ENCODE measurements around the gene PSMB8. TPM values are rescaled to one million over a fixed set of nuclear protein-coding genes. Genes with fewer than 3 reads are reported as not detected.

The PSMB8 gene
- total RNA-seq, 2 experiments from 2014 or later = 120 to 121 TPM

DNA sequence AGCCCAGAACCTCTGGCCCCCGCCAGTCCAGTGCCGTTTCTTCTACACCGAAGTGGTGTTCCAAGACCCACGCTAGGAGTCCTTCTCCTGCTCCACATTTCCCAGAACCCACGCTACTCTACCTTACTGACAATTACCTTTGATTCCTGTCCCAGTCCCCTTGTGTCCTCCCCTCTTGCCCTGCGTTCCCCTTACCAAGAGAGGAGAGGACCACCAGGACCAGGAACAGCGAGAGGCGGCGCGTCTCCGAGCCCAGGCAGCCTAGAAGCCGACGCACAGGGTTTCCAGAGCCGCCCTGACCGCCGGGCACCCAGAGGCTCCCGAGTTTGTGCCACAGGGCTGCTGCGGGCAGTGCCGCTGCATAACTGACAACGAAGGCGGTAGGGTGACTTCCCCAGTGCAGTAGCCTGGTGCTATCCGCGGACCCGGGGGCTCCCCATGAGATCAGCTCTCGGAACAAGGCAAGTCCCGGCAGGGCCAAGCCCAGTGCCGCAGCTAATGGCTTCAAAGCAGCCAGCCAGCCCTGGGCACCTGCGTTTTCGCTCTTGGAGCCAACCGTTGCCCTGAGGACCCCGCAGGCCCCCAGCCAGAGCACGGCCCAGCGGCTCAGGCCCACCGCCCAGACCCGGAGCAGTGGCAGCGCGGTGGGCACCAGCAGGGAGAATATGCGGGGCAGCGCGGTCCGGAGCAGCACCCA is 9.1 kb upstream of the PSMB8 start:
- H3K9me3 ChIP-seq (ENCODE audit: control insufficient read depth in 1 of 2, insufficient read depth in 1 of 2, low read length in 2 of 2) = no peaks in the 10 kb centered on the region
- Mint-ChIP-seq H3K4me3 (peak overlapping the region; percentile 98), H3K27me3 (no peaks in the 10 kb centered on the region), H3K36me3 (ENCODE audit: low read depth) (peaks cover 95% of the 10 kb centered on the region), H3K27ac (peak overlapping the region; percentile 99), H3K4me1 (ENCODE audit: low read depth) (peaks cover 88% of the 10 kb centered on the region), H3K9me3 (no peaks in the 10 kb centered on the region)
- intact Hi-C loops (cut with DNase I, micrococcal nuclease) = loop anchor here (1.0 to 10.0 kb wide), 4 partner anchors 8 to 728 kb away; partner anchors contain the start of genes ATF6B (in 1 of the 2) and PSMB8 (in 1 of the 2)
- TF ChIP-seq, protein P1, sequence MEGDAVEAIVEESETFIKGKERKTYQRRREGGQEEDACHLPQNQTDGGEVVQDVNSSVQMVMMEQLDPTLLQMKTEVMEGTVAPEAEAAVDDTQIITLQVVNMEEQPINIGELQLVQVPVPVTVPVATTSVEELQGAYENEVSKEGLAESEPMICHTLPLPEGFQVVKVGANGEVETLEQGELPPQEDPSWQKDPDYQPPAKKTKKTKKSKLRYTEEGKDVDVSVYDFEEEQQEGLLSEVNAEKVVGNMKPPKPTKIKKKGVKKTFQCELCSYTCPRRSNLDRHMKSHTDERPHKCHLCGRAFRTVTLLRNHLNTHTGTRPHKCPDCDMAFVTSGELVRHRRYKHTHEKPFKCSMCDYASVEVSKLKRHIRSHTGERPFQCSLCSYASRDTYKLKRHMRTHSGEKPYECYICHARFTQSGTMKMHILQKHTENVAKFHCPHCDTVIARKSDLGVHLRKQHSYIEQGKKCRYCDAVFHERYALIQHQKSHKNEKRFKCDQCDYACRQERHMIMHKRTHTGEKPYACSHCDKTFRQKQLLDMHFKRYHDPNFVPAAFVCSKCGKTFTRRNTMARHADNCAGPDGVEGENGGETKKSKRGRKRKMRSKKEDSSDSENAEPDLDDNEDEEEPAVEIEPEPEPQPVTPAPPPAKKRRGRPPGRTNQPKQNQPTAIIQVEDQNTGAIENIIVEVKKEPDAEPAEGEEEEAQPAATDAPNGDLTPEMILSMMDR (IDR thresholded peaks at IDR 0.05) = no peak
- peak overlapping the region; percentile 98 to 100 for H3K27ac ChIP-seq (ENCODE audit: low read depth in 1 of 2, low read length in 2 of 2)
- ATAC-seq (ENCODE audit: poor library complexity) (peak; percentile 33), DNase-seq (peak; percentile 35 to 87 (median 48))
- H3K27me3 ChIP-seq (ENCODE audit: control insufficient read depth in 1 of 2, insufficient read depth in 2 of 2, low read length in 2 of 2) = no peaks in the 10 kb centered on the region
- H3K36me3 ChIP-seq (ENCODE audit: insufficient read depth, low read length) = peaks cover 63% of the 10 kb centered on the region
- CTCF ChIA-PET = interaction anchor here (0.9 to 7.8 kb wide), 7 partner anchors 8 to 118 kb away, joined by 5 to 288 read pairs (median 11); partner anchors contain the start of genes BRD2, PSMB8 and TAP2
- H3K4me3 ChIP-seq (ENCODE audit: low read length) = peak overlapping the region; percentile 94
- peaks cover 77% of the 10 kb centered on the region for H3K4me1 ChIP-seq (ENCODE audit: insufficient read depth, low read length)
- POLR2A ChIA-PET = interaction anchor here (0.7 to 9.3 kb wide), 20 partner anchors 11 to 955 kb away, joined by 3 to 901 read pairs (median 5); partner anchors contain the start of genes ATF6B, B3GALT4, BRD2 and EHMT2

DNA sequence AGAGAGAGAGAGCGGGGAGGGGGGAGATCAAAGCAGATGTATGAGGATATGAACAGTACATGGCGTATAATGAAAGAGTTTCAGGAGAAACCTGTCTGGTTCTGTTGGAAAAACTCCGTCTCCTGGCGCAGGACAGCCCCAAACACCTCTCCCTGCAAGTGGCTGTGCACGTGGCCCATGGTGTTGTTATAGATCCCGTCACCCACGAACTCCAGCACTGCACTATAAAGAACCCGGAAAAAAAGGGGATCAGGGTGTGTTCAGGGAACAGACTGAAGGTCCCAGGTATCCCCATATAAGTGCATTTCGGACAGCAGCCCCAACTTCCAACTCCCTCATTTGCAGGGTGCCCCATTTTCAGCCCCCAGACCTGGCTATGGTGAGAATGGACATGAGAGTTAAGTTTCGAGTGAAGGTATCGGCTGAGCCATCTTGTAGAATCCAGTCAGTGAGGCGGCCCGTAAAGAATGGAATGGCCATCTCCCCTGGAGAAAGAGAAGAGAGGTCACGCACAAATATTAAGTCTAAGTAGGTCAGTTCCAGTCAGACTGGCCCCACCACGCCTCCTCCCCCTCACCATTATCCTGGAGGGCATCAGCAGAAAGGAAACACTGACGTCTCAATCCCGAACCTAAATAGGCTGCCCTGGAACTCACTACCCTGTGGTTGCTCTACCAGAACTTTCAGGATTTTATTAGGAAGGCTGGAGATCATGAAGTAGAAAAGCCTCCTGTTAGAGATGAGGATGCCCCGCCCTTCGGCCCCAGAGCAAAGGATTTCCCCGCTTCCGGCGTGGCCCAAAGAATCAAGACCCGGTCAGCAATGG is 8.4 kb upstream of the PSMB8 start:
- Histone ChIP-seq H3K4me1 (ENCODE audit: insufficient read depth, low read length) (peaks cover 77% of the 10 kb centered on the region), H3K9me3 (ENCODE audit: control insufficient read depth in 1 of 2, insufficient read depth in 1 of 2, low read length in 2 of 2) (no peaks in the 10 kb centered on the region), H3K4me3 (ENCODE audit: low read length) (peak overlapping the region; percentile 94), H3K27ac (ENCODE audit: low read depth in 1 of 2, low read length in 2 of 2) (peak overlapping the region; percentile 98 to 100), H3K27me3 (ENCODE audit: control insufficient read depth in 1 of 2, insufficient read depth in 2 of 2, low read length in 2 of 2) (no peaks in the 10 kb centered on the region), H3K36me3 (ENCODE audit: insufficient read depth, low read length) (peaks cover 63% of the 10 kb centered on the region)
- ATAC-seq (ENCODE audit: poor library complexity) = no peak
- TF ChIP-seq, protein P1 (IDR thresholded peaks at IDR 0.05) = no peak
- intact Hi-C loops (cut with DNase I, micrococcal nuclease) = loop anchor here in 1 of 2 experiments (5.0 to 10.0 kb wide), 2 partner anchors 655 to 727 kb away; partner anchors contain the start of gene ATF6B
- ChIA-PET CTCF (interaction anchor here (1.1 to 7.8 kb wide), 6 partner anchors 7 to 119 kb away, joined by 5 to 288 read pairs (median 48); partner anchors contain the start of genes PSMB8 and TAP2), POLR2A (interaction anchor here (1.5 to 9.3 kb wide), 5 partner anchors 10 to 118 kb away, joined by 11 to 901 read pairs (median 118); partner anchors contain the start of genes BRD2, PSMB8 and TAP2)
- Mint-ChIP-seq H3K9me3 (no peaks in the 10 kb centered on the region), H3K4me3 (peak overlapping the region; percentile 98), H3K36me3 (ENCODE audit: low read depth) (peaks cover 95% of the 10 kb centered on the region), H3K4me1 (ENCODE audit: low read depth) (peaks cover 88% of the 10 kb centered on the region), H3K27me3 (no peaks in the 10 kb centered on the region), H3K27ac (peak overlapping the region; percentile 99)
- peak in 6 of 14 experiments; percentile 14 to 51 (median 40) for DNase-seq

DNA sequence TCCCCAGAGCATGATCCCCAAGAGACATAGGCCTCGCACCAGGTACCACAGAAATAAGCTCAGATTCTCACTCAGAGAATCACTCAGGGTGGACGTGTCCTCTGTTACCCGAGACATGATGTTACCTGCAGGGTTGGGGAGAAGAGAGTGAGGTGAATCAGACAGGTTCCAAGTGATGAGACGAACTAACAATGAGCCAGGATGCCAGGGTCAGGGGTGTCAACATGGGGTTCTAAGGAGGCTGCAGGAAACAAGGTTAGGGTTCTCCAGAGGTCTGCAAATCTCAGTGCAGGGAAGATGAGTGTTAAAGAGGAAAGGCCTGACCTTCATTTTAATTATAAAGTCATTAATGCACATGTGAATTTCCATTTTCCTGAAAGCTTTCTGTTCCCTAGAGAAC is 7.2 kb upstream of the PSMB8 start:
- ATAC-seq (ENCODE audit: poor library complexity) = no peak
- Histone ChIP-seq H3K36me3 (ENCODE audit: insufficient read depth, low read length) (peaks cover 63% of the 10 kb centered on the region), H3K4me1 (ENCODE audit: insufficient read depth, low read length) (peaks cover 79% of the 10 kb centered on the region), H3K27me3 (ENCODE audit: control insufficient read depth in 1 of 2, insufficient read depth in 2 of 2, low read length in 2 of 2) (no peaks in the 10 kb centered on the region), H3K4me3 (ENCODE audit: low read length) (peak overlapping the region; percentile 94), H3K27ac (ENCODE audit: low read depth in 1 of 2, low read length in 2 of 2) (peak overlapping the region; percentile 14 to 100), H3K9me3 (ENCODE audit: control insufficient read depth in 1 of 2, insufficient read depth in 1 of 2, low read length in 2 of 2) (no peaks in the 10 kb centered on the region)
- POLR2A ChIA-PET = interaction anchor here (0.8 to 3.4 kb wide), 4 partner anchors 12 to 120 kb away, joined by 3 to 35 read pairs (median 10); partner anchors contain the start of gene TAP2
- TF ChIP-seq, protein P1 (IDR thresholded peaks at IDR 0.05) = no peak
- H3K4me1 Mint-ChIP-seq (ENCODE audit: low read depth) = peaks cover 91% of the 10 kb centered on the region
- H3K27me3 Mint-ChIP-seq = no peaks in the 10 kb centered on the region
- no peaks in the 10 kb centered on the region for H3K9me3 Mint-ChIP-seq
- peak in 1 of 14 experiments; percentile 3 for DNase-seq
- H3K27ac Mint-ChIP-seq = peak overlapping the region; percentile 99
- peak overlapping the region; percentile 98 for H3K4me3 Mint-ChIP-seq
- peaks cover 97% of the 10 kb centered on the region for H3K36me3 Mint-ChIP-seq (ENCODE audit: low read depth)
- intact Hi-C loops (cut with DNase I, micrococcal nuclease) = loop anchor here in 1 of 2 experiments (5.0 to 10.0 kb wide), 2 partner anchors 654 to 726 kb away; partner anchors contain the start of gene ATF6B
- CTCF ChIA-PET = interaction anchor here (1.0 to 3.2 kb wide), 2 partner anchors 13 to 17 kb away, joined by 3 to 31 read pairs; partner anchors contain the start of gene TAP2

All from CD4-positive, alpha-beta T cell (primary cell).